OCI-LY1 (cell line): ENCODE results near the gene SNX8.

Experiments used
- H2AFZ ChIP-seq: fragments of 200-600 bp; sonication (generic), shearing (Covaris generic); 2 replicates; pipeline ENCODE4 v1.6.0; 2014; ENCODE audit warnings: antibody characterized with exemption, mild to moderate bottlenecking, low read length
- H3F3A ChIP-seq: fragments of 200-600 bp; sonication (generic), shearing (Covaris generic); 2 replicates; pipeline ENCODE4 v1.6.0; 2014; ENCODE audit warnings: mild to moderate bottlenecking, antibody characterized with exemption, low read length, moderate library complexity; ENCODE audit not compliant: insufficient read depth
- H3K27ac ChIP-seq: fragments of 200-600 bp; sonication (generic); 2 replicates; pipeline ENCODE4 v1.5.1; 2014; ENCODE audit warnings: low read length, mixed run types, mild to moderate bottlenecking, low read depth; ENCODE audit not compliant: poor library complexity, severe bottlenecking
- H3K27me3 ChIP-seq: fragments of 200-600 bp; sonication (generic); 2 replicates; pipeline ENCODE4 v1.6.0; 2014; ENCODE audit warnings: antibody characterized with exemption, mild to moderate bottlenecking, low read length, moderate library complexity; ENCODE audit not compliant: insufficient read depth
- H3K36me3 ChIP-seq: fragments of 200-600 bp; sonication (generic); 2 replicates; pipeline ENCODE4 v1.6.1; 2014; ENCODE audit warnings: mild to moderate bottlenecking, antibody characterized with exemption, low read length, moderate library complexity, mixed read lengths; ENCODE audit not compliant: insufficient read depth
- H3K4me1 ChIP-seq: fragments of 200-600 bp; sonication (generic); 2 replicates; pipeline ENCODE4 v1.5.1; 2014; ENCODE audit warnings: mild to moderate bottlenecking, low read length, moderate library complexity; ENCODE audit not compliant: insufficient read depth, severe bottlenecking
- H3K4me2 ChIP-seq: fragments of 200-600 bp; sonication (generic), shearing (Covaris generic); 2 replicates; pipeline ENCODE4 v1.6.1; 2014; ENCODE audit warnings: low read length
- H3K4me3 ChIP-seq: fragments of 200-600 bp; sonication (generic); 2 replicates; pipeline ENCODE4 v1.5.1; 2014; ENCODE audit warnings: low read length, low read depth, mild to moderate bottlenecking, mixed read lengths; ENCODE audit not compliant: poor library complexity, severe bottlenecking
- H3K79me2 ChIP-seq: fragments of 200-600 bp; shearing (Covaris generic); 2 replicates; pipeline ENCODE4 v1.6.1; 2016; ENCODE audit warnings: mixed run types, low read length, mixed read lengths; ENCODE audit not compliant: insufficient read depth
- H3K9ac ChIP-seq: fragments of 200-600 bp; sonication (generic), shearing (Covaris generic); 2 replicates; pipeline ENCODE4 v1.6.1; 2014; ENCODE audit warnings: mild to moderate bottlenecking, low read length, mixed read lengths
- H3K9me2 ChIP-seq: fragments of 200-600 bp; sonication (generic), shearing (Covaris generic); 2 replicates; pipeline ENCODE4 v1.6.1; 2014; ENCODE audit warnings: low read depth, mild to moderate bottlenecking, low read length, mixed read lengths
- H3K9me3 ChIP-seq: fragments of 200-600 bp; shearing (Covaris generic); 2 replicates; pipeline ENCODE4 v1.6.1; 2014; ENCODE audit warnings: low read length, mixed read lengths
- H4K20me1 ChIP-seq: fragments of 200-600 bp; sonication (generic), shearing (Covaris generic); 2 replicates; pipeline ENCODE4 v1.6.0; 2016; ENCODE audit warnings: mild to moderate bottlenecking, low read length; ENCODE audit not compliant: insufficient read depth
- EZH2 ChIP-seq: fragments of 200-600 bp; sonication (generic), shearing (Covaris generic); IDR thresholded peaks from 2 replicates; pipeline ENCODE4 v1.8.0; 2017; ENCODE audit warnings: borderline replicate concordance, mixed run types, mild to moderate bottlenecking, antibody characterized with exemption, low read length, moderate library complexity, mixed read lengths
- TF ChIP-seq, protein P1 (sequence below): fragments of 200-600 bp; sonication (generic), shearing (Covaris generic); IDR thresholded peaks from 2 replicates; pipeline ENCODE4 v1.5.1; 2017; ENCODE audit warnings: mild to moderate bottlenecking, antibody characterized with exemption, low read length, moderate library complexity, mixed read lengths

The SNX8 gene

DNA sequence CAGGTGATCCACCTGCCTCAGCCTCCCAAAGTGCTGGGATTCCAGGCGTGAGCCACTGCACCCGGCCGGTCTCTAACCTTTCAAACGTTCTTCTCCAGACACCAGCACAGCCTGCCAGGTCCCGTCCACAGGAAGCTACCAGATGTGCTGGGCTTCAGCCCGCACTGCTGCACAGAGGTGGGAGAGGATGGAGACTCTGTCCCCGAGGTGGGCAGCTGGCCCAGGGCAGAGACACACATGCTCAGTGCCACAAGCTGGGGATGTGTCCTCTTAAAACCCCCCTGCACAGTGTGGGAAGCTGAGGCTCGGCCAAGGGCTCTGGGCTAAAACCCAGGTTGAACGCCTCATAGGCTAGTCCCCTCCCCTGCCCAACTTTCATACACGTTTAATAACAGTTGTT lies 62.9 kb downstream of the SNX8 start:
- Histone ChIP-seq H3K9me2 (no peaks in the 10 kb centered on the region), H3K36me3 (peaks cover 9% of the 10 kb centered on the region; the same call in 1 of the 2 replicates), H3K27me3 (no peaks in the 10 kb centered on the region), H4K20me1 (no peaks in the 10 kb centered on the region), H3K4me2 (no peak overlapping the region), H3K79me2 (no peaks in the 10 kb centered on the region), H3K9me3 (no peaks in the 10 kb centered on the region), H3K4me1 (peaks cover 2% of the 10 kb centered on the region), H2AFZ (no peak overlapping the region), H3F3A (no peaks in the 10 kb centered on the region), H3K27ac (no peak overlapping the region), H3K9ac (no peak overlapping the region), H3K4me3 (no peak overlapping the region)
- no peak for TF ChIP-seq EZH2
- TF ChIP-seq, protein P1, sequence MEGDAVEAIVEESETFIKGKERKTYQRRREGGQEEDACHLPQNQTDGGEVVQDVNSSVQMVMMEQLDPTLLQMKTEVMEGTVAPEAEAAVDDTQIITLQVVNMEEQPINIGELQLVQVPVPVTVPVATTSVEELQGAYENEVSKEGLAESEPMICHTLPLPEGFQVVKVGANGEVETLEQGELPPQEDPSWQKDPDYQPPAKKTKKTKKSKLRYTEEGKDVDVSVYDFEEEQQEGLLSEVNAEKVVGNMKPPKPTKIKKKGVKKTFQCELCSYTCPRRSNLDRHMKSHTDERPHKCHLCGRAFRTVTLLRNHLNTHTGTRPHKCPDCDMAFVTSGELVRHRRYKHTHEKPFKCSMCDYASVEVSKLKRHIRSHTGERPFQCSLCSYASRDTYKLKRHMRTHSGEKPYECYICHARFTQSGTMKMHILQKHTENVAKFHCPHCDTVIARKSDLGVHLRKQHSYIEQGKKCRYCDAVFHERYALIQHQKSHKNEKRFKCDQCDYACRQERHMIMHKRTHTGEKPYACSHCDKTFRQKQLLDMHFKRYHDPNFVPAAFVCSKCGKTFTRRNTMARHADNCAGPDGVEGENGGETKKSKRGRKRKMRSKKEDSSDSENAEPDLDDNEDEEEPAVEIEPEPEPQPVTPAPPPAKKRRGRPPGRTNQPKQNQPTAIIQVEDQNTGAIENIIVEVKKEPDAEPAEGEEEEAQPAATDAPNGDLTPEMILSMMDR: no peak

DNA sequence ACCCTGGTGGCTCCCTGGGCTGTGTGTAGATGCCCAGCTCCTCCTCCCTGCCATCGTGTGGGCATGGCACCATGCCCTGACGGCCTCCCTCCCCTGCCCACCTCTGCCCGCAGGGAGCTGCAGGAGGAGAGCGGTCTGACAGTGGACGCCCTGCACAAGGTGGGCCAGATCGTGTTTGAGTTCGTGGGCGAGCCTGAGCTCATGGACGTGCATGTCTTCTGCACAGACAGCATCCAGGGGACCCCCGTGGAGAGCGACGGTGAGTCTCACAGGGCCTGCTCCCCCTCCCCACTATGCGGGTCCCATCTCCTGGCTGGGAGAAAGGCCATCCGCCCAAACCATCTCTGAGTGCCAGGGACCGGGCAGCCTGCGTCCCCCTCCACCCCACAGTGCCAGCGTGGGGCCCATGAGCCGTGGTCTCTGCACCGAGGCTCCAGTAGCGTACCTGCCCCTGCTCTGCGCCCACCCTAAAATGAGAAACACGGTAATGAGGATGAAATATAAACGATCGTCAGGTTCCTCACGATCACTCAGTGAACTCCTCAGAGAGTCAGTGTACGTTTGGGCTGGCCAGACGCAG lies 64.4 kb downstream of the SNX8 start:
- TF ChIP-seq, protein P1: no peak
- TF ChIP-seq EZH2: no peak
- Histone ChIP-seq H4K20me1 (no peaks in the 10 kb centered on the region), H3K9me2 (no peaks in the 10 kb centered on the region), H3K9me3 (no peaks in the 10 kb centered on the region), H3K79me2 (no peaks in the 10 kb centered on the region), H3K27me3 (no peaks in the 10 kb centered on the region), H3K4me3 (no peak overlapping the region), H3F3A (no peaks in the 10 kb centered on the region), H3K36me3 (peaks cover 9% of the 10 kb centered on the region; the same call in 1 of the 2 replicates), H3K27ac (no peak overlapping the region), H3K9ac (no peak overlapping the region), H3K4me1 (peaks cover 9% of the 10 kb centered on the region), H3K4me2 (no peak overlapping the region), H2AFZ (no peak overlapping the region)

DNA sequence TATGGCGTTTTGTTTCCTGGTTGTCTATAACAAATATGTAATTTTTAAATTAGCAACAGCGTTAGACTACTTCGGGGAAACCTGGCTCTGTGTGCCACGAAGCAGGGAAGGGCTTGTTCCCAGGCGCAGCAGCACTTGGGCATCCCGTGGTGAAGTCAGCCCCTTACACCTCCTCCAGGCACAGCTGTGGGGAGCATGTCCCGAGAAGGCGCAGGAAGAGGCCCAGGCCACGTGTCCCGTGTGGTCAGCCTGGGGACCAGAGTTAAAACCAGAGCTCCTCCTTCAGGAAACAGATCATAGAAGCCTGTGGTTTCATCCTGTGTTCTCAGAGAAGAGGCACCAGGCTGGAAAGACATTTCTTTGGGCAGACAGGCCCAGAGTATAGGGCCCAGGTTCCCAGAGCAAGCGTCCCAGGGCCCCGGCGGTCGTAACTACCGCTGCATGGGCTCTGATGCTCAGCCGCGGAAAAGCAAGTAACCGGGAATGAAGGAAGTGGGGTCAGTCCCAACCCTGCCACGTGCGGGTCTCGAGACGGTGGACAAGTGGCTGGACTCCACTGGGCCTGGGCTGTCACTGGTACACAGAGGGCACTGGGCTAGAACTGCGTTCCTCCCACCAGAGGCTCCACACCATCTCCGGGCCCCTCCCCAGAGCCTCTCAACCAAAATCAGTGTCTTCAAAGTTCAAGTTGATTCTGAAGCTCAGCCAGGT lies 65.1 kb downstream of the SNX8 start:
- no peaks in the 10 kb centered on the region for H3F3A ChIP-seq
- no peaks in the 10 kb centered on the region for H3K27me3 ChIP-seq
- H3K9ac ChIP-seq: no peak overlapping the region
- peaks cover 9% of the 10 kb centered on the region; the same call in 1 of the 2 replicates for H3K36me3 ChIP-seq
- no peak overlapping the region for H3K4me3 ChIP-seq
- peaks cover 16% of the 10 kb centered on the region for H3K4me1 ChIP-seq
- no peaks in the 10 kb centered on the region for H3K79me2 ChIP-seq
- no peaks in the 10 kb centered on the region for H4K20me1 ChIP-seq
- H2AFZ ChIP-seq: no peak overlapping the region
- H3K27ac ChIP-seq: no peak overlapping the region
- TF ChIP-seq, protein P1: no peak
- TF ChIP-seq EZH2: no peak
- no peaks in the 10 kb centered on the region for H3K9me2 ChIP-seq
- no peaks in the 10 kb centered on the region for H3K9me3 ChIP-seq
- no peak overlapping the region for H3K4me2 ChIP-seq
